Measurements from ENCODE around the gene TAF1B.
A peak's percentile ranks its signal among the peaks of the same experiment; 100 is the strongest.

Gene TAF1B

GRCh38 chr2:9803023-9803805 lies 40.1 kb upstream of the TAF1B start:
- WGBS, result 78% methylated on average over 17 of the region's 17 CpGs
- peak; percentile 37 for DNase-seq

GRCh38 chr2:9805435-9806297 lies 37.6 kb upstream of the TAF1B start:
- Histone ChIP-seq H3K4me3 (ENCODE audit: insufficient read depth in 1 of 2, low read depth in 1 of 2, low read length in 2 of 2) (no peak overlapping the region), H3K27me3 (ENCODE audit: control insufficient read depth in 1 of 2, insufficient read depth in 1 of 2, low read length in 2 of 2) (peaks cover 4 to 9% of the 10 kb centered on the region in 2 experiments), H3K9me3 (ENCODE audit: control insufficient read depth, low read length) (no peaks in the 10 kb centered on the region), H4K91ac (ENCODE audit: low read length) (no peak overlapping the region), H3K14ac (ENCODE audit: low read length in 2 of 2) (peak overlapping the region in 1 of 2 experiments; percentile 31), H3K4me2 (ENCODE audit: low read length, poor library complexity, severe bottlenecking) (no peak overlapping the region), H3K36me3 (ENCODE audit: control insufficient read depth in 1 of 2, insufficient read depth in 2 of 2, low read depth in 1 of 2, low read length in 2 of 2) (no peaks in the 10 kb centered on the region), H3K27ac (ENCODE audit: low read length, poor library complexity, severe bottlenecking) (no peak overlapping the region), H3K23ac (ENCODE audit: low read length in 2 of 2) (no peak overlapping the region), H3K18ac (ENCODE audit: low read depth in 1 of 2, low read length in 2 of 2) (peak overlapping the region in 1 of 2 experiments; percentile 34), H3K79me1 (replicated peaks; ENCODE audit: low read length, poor library complexity, severe bottlenecking) (no peaks in the 10 kb centered on the region), H2BK15ac (ENCODE audit: low read depth, poor library complexity, severe bottlenecking) (no peak overlapping the region), H3K4me1 (ENCODE audit: control insufficient read depth, insufficient read depth, low read depth, low read length) (peaks cover 25% of the 10 kb centered on the region), H2BK12ac (ENCODE audit: low read length in 2 of 2) (peak overlapping the region in 1 of 2 experiments; percentile 10), H3K9ac (ENCODE audit: low read length) (no peak overlapping the region), H4K8ac (ENCODE audit: low read length) (no peak overlapping the region), H2BK120ac (ENCODE audit: low read depth, low read length) (no peak overlapping the region), H3K4ac (ENCODE audit: low read depth in 1 of 2, low read length in 2 of 2) (no peak overlapping the region), H2AK5ac (ENCODE audit: low read length, severe bottlenecking) (no peak overlapping the region), H2AFZ (ENCODE audit: low read depth, low read length) (no peak overlapping the region), H2BK5ac (ENCODE audit: low read depth, low read length, poor library complexity, severe bottlenecking) (no peak overlapping the region)
- DNase-seq, result peak; percentile 67
- WGBS, result 65% methylated on average over 8 of the region's 8 CpGs

More at GRCh38 chr2:9803023-9803805, 40.1 kb upstream of the TAF1B start:
- H3K36me3 ChIP-seq (ENCODE audit: control insufficient read depth in 1 of 2, insufficient read depth in 2 of 2, low read depth in 1 of 2, low read length in 2 of 2), result no peaks in the 10 kb centered on the region
- no peak overlapping the region for H3K18ac ChIP-seq (ENCODE audit: low read depth in 1 of 2, low read length in 2 of 2)
- no peaks in the 10 kb centered on the region for H3K79me1 ChIP-seq (replicated peaks; ENCODE audit: low read length, poor library complexity, severe bottlenecking)
- no peak overlapping the region for H2BK12ac ChIP-seq (ENCODE audit: low read length in 2 of 2)
- peaks cover 28% of the 10 kb centered on the region for H3K4me1 ChIP-seq (ENCODE audit: control insufficient read depth, insufficient read depth, low read depth, low read length)
- H3K27ac ChIP-seq (ENCODE audit: low read length, poor library complexity, severe bottlenecking), result no peak overlapping the region
- H3K9me3 ChIP-seq (ENCODE audit: control insufficient read depth, low read length), result no peaks in the 10 kb centered on the region
- peak overlapping the region; percentile 37 for H3K9ac ChIP-seq (ENCODE audit: low read length)
- no peak overlapping the region for H2BK5ac ChIP-seq (ENCODE audit: low read depth, low read length, poor library complexity, severe bottlenecking)
- H2AK5ac ChIP-seq (ENCODE audit: low read length, severe bottlenecking), result peak overlapping the region; percentile 41
- H3K27me3 ChIP-seq (ENCODE audit: control insufficient read depth in 1 of 2, insufficient read depth in 1 of 2, low read length in 2 of 2), result peaks cover 4 to 9% of the 10 kb centered on the region in 2 experiments
- H3K4me2 ChIP-seq (ENCODE audit: low read length, poor library complexity, severe bottlenecking), result no peak overlapping the region
- no peak overlapping the region for H3K23ac ChIP-seq (ENCODE audit: low read length in 2 of 2)
- H3K4me3 ChIP-seq (ENCODE audit: insufficient read depth in 1 of 2, low read depth in 1 of 2, low read length in 2 of 2), result no peak overlapping the region
- H2BK120ac ChIP-seq (ENCODE audit: low read depth, low read length), result no peak overlapping the region
- H4K91ac ChIP-seq (ENCODE audit: low read length), result peak overlapping the region; percentile 44
- H3K4ac ChIP-seq (ENCODE audit: low read depth in 1 of 2, low read length in 2 of 2), result no peak overlapping the region
- no peak overlapping the region for H3K14ac ChIP-seq (ENCODE audit: low read length in 2 of 2)
- peak overlapping the region; percentile 40 for H4K8ac ChIP-seq (ENCODE audit: low read length)
- H2BK15ac ChIP-seq (ENCODE audit: low read depth, poor library complexity, severe bottlenecking), result peak overlapping the region; percentile 8
- H2AFZ ChIP-seq (ENCODE audit: low read depth, low read length), result no peak overlapping the region

GRCh38 chr2:9806298-9806610 lies 37.0 kb upstream of the TAF1B start:
- Histone ChIP-seq H2AK5ac (ENCODE audit: low read length, severe bottlenecking) (no peak overlapping the region), H4K8ac (ENCODE audit: low read length) (no peak overlapping the region), H2BK12ac (ENCODE audit: low read length in 2 of 2) (no peak overlapping the region), H3K27me3 (ENCODE audit: control insufficient read depth in 1 of 2, insufficient read depth in 1 of 2, low read length in 2 of 2) (peaks cover 4 to 9% of the 10 kb centered on the region in 2 experiments), H3K14ac (ENCODE audit: low read length in 2 of 2) (peak overlapping the region in 1 of 2 experiments; percentile 31), H2BK5ac (ENCODE audit: low read depth, low read length, poor library complexity, severe bottlenecking) (no peak overlapping the region), H2BK15ac (ENCODE audit: low read depth, poor library complexity, severe bottlenecking) (no peak overlapping the region), H2BK120ac (ENCODE audit: low read depth, low read length) (no peak overlapping the region), H3K27ac (ENCODE audit: low read length, poor library complexity, severe bottlenecking) (no peak overlapping the region), H3K9ac (ENCODE audit: low read length) (no peak overlapping the region), H3K23ac (ENCODE audit: low read length in 2 of 2) (no peak overlapping the region), H3K4me2 (ENCODE audit: low read length, poor library complexity, severe bottlenecking) (no peak overlapping the region), H3K4me1 (ENCODE audit: control insufficient read depth, insufficient read depth, low read depth, low read length) (peaks cover 19% of the 10 kb centered on the region), H3K79me1 (replicated peaks; ENCODE audit: low read length, poor library complexity, severe bottlenecking) (no peaks in the 10 kb centered on the region), H4K91ac (ENCODE audit: low read length) (no peak overlapping the region), H3K36me3 (ENCODE audit: control insufficient read depth in 1 of 2, insufficient read depth in 2 of 2, low read depth in 1 of 2, low read length in 2 of 2) (no peaks in the 10 kb centered on the region), H2AFZ (ENCODE audit: low read depth, low read length) (no peak overlapping the region), H3K4me3 (ENCODE audit: insufficient read depth in 1 of 2, low read depth in 1 of 2, low read length in 2 of 2) (no peak overlapping the region), H3K18ac (ENCODE audit: low read depth in 1 of 2, low read length in 2 of 2) (peak overlapping the region in 1 of 2 experiments; percentile 34), H3K4ac (ENCODE audit: low read depth in 1 of 2, low read length in 2 of 2) (peak overlapping the region in 1 of 2 experiments; percentile 6), H3K9me3 (ENCODE audit: control insufficient read depth, low read length) (no peaks in the 10 kb centered on the region)
- WGBS, result 78% methylated on average over 1 of the region's 1 CpG
- DNase-seq, result no peak

GRCh38 chr2:9806656-9807055 lies 36.6 kb upstream of the TAF1B start:
- no peak for DNase-seq
- H3K27ac ChIP-seq (ENCODE audit: low read length, poor library complexity, severe bottlenecking), result no peak overlapping the region
- H3K27me3 ChIP-seq (ENCODE audit: control insufficient read depth in 1 of 2, insufficient read depth in 1 of 2, low read length in 2 of 2), result peaks cover 4 to 9% of the 10 kb centered on the region in 2 experiments
- no peak overlapping the region for H3K18ac ChIP-seq (ENCODE audit: low read depth in 1 of 2, low read length in 2 of 2)
- H3K4me3 ChIP-seq (ENCODE audit: insufficient read depth in 1 of 2, low read depth in 1 of 2, low read length in 2 of 2), result no peak overlapping the region
- H4K8ac ChIP-seq (ENCODE audit: low read length), result no peak overlapping the region
- no peak overlapping the region for H3K14ac ChIP-seq (ENCODE audit: low read length in 2 of 2)
- no peak overlapping the region for H2BK15ac ChIP-seq (ENCODE audit: low read depth, poor library complexity, severe bottlenecking)
- 95% methylated on average over 12 of the region's 12 CpGs for WGBS
- no peak overlapping the region for H3K4me2 ChIP-seq (ENCODE audit: low read length, poor library complexity, severe bottlenecking)
- no peak overlapping the region for H2AK5ac ChIP-seq (ENCODE audit: low read length, severe bottlenecking)
- peaks cover 15% of the 10 kb centered on the region for H3K4me1 ChIP-seq (ENCODE audit: control insufficient read depth, insufficient read depth, low read depth, low read length)
- H2AFZ ChIP-seq (ENCODE audit: low read depth, low read length), result no peak overlapping the region
- no peak overlapping the region for H3K23ac ChIP-seq (ENCODE audit: low read length in 2 of 2)
- no peak overlapping the region for H2BK5ac ChIP-seq (ENCODE audit: low read depth, low read length, poor library complexity, severe bottlenecking)
- no peak overlapping the region for H3K9ac ChIP-seq (ENCODE audit: low read length)
- H3K9me3 ChIP-seq (ENCODE audit: control insufficient read depth, low read length), result no peaks in the 10 kb centered on the region
- H3K36me3 ChIP-seq (ENCODE audit: control insufficient read depth in 1 of 2, insufficient read depth in 2 of 2, low read depth in 1 of 2, low read length in 2 of 2), result no peaks in the 10 kb centered on the region
- H3K4ac ChIP-seq (ENCODE audit: low read depth in 1 of 2, low read length in 2 of 2), result no peak overlapping the region
- H4K91ac ChIP-seq (ENCODE audit: low read length), result no peak overlapping the region
- H2BK120ac ChIP-seq (ENCODE audit: low read depth, low read length), result no peak overlapping the region
- no peak overlapping the region for H2BK12ac ChIP-seq (ENCODE audit: low read length in 2 of 2)
- H3K79me1 ChIP-seq (replicated peaks; ENCODE audit: low read length, poor library complexity, severe bottlenecking), result no peaks in the 10 kb centered on the region

Data from mesenchymal stem cell (in vitro differentiated cells and primary cell).